ENCODE data around the gene TLN1. TPM values are rescaled to one million over a fixed set of nuclear protein-coding genes. Genes with fewer than 3 reads are reported as not detected.

The TLN1 gene
- total RNA-seq, 1 donor from 2014 or later = 79.0 TPM

GRCh38 chr9:35750256-35750531, 18.2 kb upstream of the TLN1 start:
- peak overlapping the region; percentile 73 for H3K4me3 ChIP-seq (ENCODE audit: low read depth, low read length)
- DNase-seq (ENCODE audit: low read depth) (no peak), FAIRE-seq (no peak)
- TF ChIP-seq CTCF (IDR thresholded peaks at IDR 0.05; ENCODE audit: insufficient read depth, low read length, severe bottlenecking) = no peak
- H3K36me3 ChIP-seq (ENCODE audit: control insufficient read depth, insufficient read depth, low read length) = peaks cover 19% of the 10 kb centered on the region
- H3K27me3 ChIP-seq (ENCODE audit: control insufficient read depth, insufficient read depth, low read length) = no peaks in the 10 kb centered on the region

GRCh38 chr9:35749515-35750255, 17.7 kb upstream of the TLN1 start:
- FAIRE-seq = no peak

GRCh38 chr9:35748858-35749514, 17.0 kb upstream of the TLN1 start, which contains the start of the genes GBA2 and RGP1:
Gene GBA2 (minus strand): TSS chr9:35749228. CDS start chr9:35748704, 524 bp downstream.
Gene RGP1 (plus strand): TSS chr9:35749287. CDS start chr9:35749756, 469 bp downstream.
- FAIRE-seq = no peak
- peak within 1 kb of the TSS; percentile 73 for H3K4me3 ChIP-seq (ENCODE audit: low read depth, low read length)
- TF ChIP-seq CTCF (IDR thresholded peaks at IDR 0.05; ENCODE audit: insufficient read depth, low read length, severe bottlenecking) = no peak
- peak; percentile 38 for DNase-seq (ENCODE audit: low read depth)
- H3K36me3 ChIP-seq (ENCODE audit: control insufficient read depth, insufficient read depth, low read length) = peaks cover 25% of the 10 kb centered on the region
- H3K27me3 ChIP-seq (ENCODE audit: control insufficient read depth, insufficient read depth, low read length) = no peaks in the 10 kb centered on the region

More at GRCh38 chr9:35749515-35750255, 17.7 kb upstream of the TLN1 start:
- Histone ChIP-seq H3K36me3 (ENCODE audit: control insufficient read depth, insufficient read depth, low read length) (peaks cover 21% of the 10 kb centered on the region), H3K27me3 (ENCODE audit: control insufficient read depth, insufficient read depth, low read length) (no peaks in the 10 kb centered on the region), H3K4me3 (ENCODE audit: low read depth, low read length) (peak overlapping the region; percentile 73)
- peak; percentile 40 for DNase-seq (ENCODE audit: low read depth)
- no peak for TF ChIP-seq CTCF (IDR thresholded peaks at IDR 0.05; ENCODE audit: insufficient read depth, low read length, severe bottlenecking)

GRCh38 chr9:35748242-35748857, 16.4 kb upstream of the TLN1 start:
- no peak for TF ChIP-seq CTCF (IDR thresholded peaks at IDR 0.05; ENCODE audit: insufficient read depth, low read length, severe bottlenecking)
- Histone ChIP-seq H3K4me3 (ENCODE audit: low read depth, low read length) (peak overlapping the region; percentile 73), H3K27me3 (ENCODE audit: control insufficient read depth, insufficient read depth, low read length) (no peaks in the 10 kb centered on the region), H3K36me3 (ENCODE audit: control insufficient read depth, insufficient read depth, low read length) (peaks cover 27% of the 10 kb centered on the region)
- FAIRE-seq (no peak), DNase-seq (ENCODE audit: low read depth) (no peak)

GRCh38 chr9:35746583-35746982, 14.6 kb upstream of the TLN1 start:
- FAIRE-seq = no peak
- H3K4me3 ChIP-seq (ENCODE audit: low read depth, low read length) = peak overlapping the region; percentile 73

More at GRCh38 chr9:35746583-35746982, 14.6 kb upstream of the TLN1 start:
- no peak for TF ChIP-seq CTCF (IDR thresholded peaks at IDR 0.05; ENCODE audit: insufficient read depth, low read length, severe bottlenecking)
- H3K36me3 ChIP-seq (ENCODE audit: control insufficient read depth, insufficient read depth, low read length) = peaks cover 18% of the 10 kb centered on the region
- peak; percentile 25 for DNase-seq (ENCODE audit: low read depth)
- H3K27me3 ChIP-seq (ENCODE audit: control insufficient read depth, insufficient read depth, low read length) = no peaks in the 10 kb centered on the region
